Hepatocyte (in vitro differentiated cells): ENCODE measurements around the gene FLT3LG.

Experiments
- CTCF ChIP-seq: fragments of 200-600 bp; sonication (generic); IDR thresholded peaks from 2 replicates; pipeline ENCODE4 v1.5.1; 2016; ENCODE audit warnings: antibody characterized with exemption, mild to moderate bottlenecking; ENCODE audit not compliant: poor library complexity
- EZH2 ChIP-seq: fragments of 200-600 bp; sonication (generic); IDR thresholded peaks from 2 replicates; pipeline ENCODE4 v1.6.1; 2016; ENCODE audit warnings: antibody characterized with exemption, mild to moderate bottlenecking, borderline replicate concordance

- no peak for TF ChIP-seq CTCF
- TF ChIP-seq EZH2, result no peak
These were observed 3.4 kb upstream of the FLT3LG start for GRCh38 chr19:49470615-49470978.
